Putamen (tissue), 1 donor: ENCODE data around the gene PTGDR2.

Experiments used
- DNase-seq: peaks from one replicate; pipeline ENCODE4 v3.0.0-alpha.2; 2016; ENCODE audit warnings: low spot score

The PTGDR2 gene

GRCh38 chr11:60855726-60856633 lies at the start of gene PTGDR2:
TSS of gene PTGDR2 (minus strand) at chr11:60855950. CDS start at chr11:60853722, 2,228 bp downstream.
- DNase-seq, result no peak

DNA sequence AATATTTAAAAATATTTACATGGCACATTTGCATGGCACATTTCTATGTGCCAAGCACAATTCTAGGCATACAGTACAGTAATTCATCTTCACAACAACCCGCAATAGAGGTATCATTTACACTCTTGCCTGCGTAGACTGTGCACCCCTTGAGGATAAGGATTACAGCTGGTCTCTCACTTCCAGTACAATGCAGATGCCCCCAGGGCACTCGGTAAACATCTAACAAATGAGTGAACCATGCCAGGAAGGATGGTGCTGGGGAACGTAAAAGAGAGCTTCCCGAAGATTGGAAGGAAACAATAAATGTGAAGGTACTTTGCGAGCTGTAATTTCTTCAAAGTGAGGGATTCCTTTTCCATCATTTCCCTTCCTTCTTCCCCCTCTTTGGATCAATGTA lies 49.3 kb upstream of the PTGDR2 start:
- no peak for DNase-seq

GRCh38 chr11:60902625-60903024 lies 46.9 kb upstream of the PTGDR2 start:
- DNase-seq, result no peak

GRCh38 chr11:60900673-60901404 lies 45.1 kb upstream of the PTGDR2 start:
- DNase-seq, result no peak

- DNase-seq, result no peak
Measured at GRCh38 chr11:60899977-60900376, 44.2 kb upstream of the PTGDR2 start.

DNA sequence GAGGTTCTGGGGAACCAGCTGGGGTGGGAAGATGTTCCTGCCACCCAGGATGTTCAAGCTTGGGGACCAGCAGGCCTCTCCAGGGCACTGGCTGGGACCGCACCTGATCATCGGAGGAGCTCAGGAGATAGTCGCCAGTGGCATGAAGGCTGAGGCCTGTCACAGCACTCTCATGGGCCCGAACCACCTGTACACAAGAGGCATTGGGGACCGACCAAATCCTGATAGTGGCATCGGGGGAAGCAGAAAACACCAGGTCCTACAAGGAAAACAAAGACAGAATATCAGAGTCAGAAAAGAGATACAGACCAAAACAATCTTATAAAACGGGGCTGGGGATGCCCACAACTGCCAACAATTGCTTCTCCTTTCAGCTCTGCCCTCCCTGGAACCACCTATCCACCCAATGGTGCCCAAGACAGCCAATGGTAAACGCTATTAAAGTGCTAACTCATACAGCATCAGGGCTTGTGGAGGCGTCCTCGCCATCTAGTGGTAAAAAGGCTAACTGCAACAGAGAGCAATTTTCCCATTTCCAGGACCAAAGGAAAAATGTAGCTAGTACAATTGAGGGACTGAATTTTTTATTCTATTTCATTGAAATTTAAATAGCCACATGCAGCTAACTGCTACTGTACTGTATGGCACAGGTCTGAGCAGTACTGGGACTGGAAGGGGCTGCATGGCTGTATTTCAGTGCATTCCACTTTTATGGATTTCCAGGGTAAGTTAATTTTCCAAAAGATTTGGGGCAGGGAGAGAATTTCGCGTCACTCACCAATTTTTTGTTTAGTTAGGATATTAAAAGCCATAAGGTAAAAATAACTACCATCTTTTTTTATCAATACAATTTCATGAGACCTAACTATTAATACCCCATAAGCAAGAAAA lies 43.5 kb upstream of the PTGDR2 start:
- no peak for DNase-seq

- DNase-seq, result no peak
Measured at GRCh38 chr11:60897496-60897895, 41.7 kb upstream of the PTGDR2 start.

DNA sequence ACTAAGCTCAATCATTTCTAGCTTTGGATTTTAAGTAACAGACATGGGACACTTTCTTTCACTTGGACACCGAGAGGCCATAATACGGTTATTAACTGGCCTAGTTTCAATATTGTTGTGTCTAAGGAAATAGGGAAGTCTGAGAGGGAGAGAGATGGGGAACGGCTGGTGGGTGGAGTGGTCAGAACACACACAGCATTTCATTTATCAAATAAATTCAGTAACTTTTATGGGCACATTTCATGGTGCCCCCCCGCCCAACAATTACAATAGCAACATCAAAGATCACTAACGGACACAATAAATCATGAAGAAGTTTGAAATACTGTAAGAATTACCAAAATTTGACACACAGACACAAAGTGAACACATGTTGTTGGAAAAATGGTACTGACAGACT lies 39.9 kb upstream of the PTGDR2 start:
- no peak for DNase-seq

DNA sequence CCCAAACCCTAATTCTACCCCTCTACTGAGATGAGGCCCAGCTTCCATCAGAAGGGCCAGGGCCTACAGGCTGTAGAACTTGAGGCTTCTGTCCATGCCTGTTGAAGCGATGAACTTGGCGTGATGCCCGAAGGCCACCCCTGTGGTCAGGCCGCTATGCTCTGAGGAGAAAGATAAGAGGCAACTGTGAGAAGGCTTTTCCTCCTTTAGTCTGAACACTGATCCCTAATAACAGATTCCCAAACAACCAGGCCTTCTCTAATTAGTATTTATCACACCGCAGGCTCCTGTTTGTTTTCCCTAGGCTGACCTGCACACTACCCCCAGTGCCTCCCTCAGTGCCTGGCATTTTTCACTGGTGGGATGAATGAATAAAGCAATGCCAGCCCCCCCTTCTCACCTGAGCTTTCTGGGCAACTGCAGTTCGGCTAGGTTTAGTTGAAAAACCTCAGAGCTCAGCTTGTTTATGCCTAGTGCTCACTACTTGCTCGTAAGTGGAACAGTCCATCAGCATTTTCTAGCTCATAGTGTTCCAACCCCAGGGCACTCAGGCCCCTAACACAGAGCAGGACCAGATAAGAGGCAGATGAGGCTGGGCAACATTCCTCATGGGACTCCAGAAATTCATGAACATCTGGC lies 35.5 kb upstream of the PTGDR2 start:
- no peak for DNase-seq

DNA sequence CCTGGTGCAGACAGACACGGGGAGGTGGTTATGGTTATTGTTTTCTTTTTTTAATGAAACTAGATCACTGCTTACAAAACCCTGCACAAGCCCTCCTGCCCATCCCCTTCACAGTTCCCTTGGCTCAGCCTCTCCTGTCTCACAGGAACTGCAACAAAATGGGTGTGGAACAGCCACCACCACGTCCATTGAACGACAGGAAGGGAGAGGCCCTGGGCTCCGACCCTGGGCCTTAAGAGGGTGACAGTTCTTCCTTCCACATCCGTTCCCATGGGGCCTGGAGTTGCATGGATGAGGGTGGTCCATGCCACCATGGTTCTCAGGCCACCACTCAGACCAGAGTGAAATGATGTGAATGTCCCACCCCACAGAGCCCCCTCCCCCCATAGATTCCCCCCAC lies 34.9 kb upstream of the PTGDR2 start:
- DNase-seq, result no peak

DNA sequence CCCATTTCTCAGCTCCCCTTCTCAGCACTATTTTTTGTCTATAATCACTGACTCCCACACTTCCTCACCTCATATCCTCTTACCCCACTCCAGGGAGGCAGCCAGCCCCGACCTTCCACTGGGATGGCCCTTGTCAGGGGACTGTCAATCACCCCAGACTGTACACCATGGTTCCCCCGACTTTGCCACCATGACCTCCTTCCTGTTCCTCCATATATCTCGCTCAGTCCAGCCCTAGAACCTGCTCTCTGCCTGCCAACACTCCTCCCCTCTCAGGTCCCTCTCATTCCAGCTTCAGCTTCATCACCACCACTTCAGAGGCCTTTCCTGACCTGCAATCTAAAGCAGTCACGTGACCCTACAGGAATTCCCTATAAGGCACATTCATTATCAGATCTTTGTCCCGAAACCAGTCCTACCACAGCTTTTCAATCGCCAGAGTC lies 34.1 kb upstream of the PTGDR2 start:
- no peak for DNase-seq

DNA sequence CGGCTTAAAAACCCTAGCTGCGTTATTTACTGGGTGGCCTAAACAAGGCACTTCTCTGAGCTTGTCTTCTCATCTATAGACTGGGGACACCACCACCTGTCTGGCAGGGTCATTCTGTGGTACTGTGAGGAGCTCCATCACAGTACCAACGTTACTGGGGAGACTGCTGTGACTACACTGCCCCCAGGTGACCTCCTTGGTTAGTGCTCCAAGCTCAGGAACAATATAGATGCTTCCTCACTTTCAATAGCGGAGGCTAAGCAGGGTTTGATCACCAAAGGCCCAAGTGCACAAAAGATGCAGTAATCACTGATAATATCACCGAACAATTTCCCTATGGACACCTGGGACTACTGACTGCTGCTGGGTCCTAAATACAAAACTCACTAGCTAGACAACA lies 31.8 kb upstream of the PTGDR2 start:
- DNase-seq, result no peak

GRCh38 chr11:60880643-60881282 lies 25.0 kb upstream of the PTGDR2 start:
- DNase-seq, result no peak

- no peak for DNase-seq
Measured at GRCh38 chr11:60879971-60880588, 24.3 kb upstream of the PTGDR2 start.

- no peak for DNase-seq
Measured at GRCh38 chr11:60879104-60879503, 23.4 kb upstream of the PTGDR2 start.

DNA sequence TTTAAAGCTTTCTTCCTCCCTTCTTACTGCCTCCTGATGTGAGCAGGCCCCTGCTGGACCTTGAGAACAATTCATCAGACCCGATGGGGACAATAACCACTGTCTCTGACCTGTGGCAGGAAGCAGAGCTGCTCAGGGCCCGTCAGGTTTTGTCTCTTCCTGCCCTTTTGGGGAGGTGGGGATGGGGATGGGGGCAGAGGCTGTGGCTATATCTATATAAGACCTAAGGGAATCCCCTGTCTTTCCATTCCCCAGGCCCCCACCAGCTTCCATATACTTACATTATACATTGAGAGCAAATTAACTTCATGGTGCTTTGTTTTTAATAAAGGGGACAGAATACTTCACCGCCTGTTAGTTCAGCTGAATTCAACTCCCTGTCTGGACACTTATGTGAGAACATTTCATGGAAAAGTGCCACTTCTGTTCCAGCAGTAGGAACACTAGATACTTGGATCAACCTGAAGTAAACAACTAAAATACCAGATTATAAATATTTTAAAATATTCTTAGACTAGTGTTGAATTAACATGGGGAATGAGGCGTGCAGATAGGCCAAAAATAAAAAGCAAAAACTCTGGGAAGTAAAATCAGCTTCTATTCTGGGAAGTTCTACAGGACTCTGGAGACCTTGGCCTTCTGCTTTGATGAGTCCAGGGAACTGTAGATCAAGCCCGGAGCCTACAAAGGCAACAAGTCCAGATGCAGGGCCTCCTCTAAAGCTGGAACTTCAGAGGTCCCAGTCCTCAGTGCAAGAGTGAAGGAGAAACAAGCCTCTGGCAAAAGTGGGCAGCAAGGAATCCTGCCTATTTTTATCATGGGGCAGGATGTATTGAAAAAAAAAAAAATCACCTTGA lies 22.7 kb upstream of the PTGDR2 start:
- DNase-seq, result no peak

GRCh38 chr11:60876168-60876485 lies 20.4 kb upstream of the PTGDR2 start:
- no peak for DNase-seq

GRCh38 chr11:60875366-60876167 lies 19.8 kb upstream of the PTGDR2 start:
- DNase-seq, result no peak
